Measurements from ENCODE around the gene DOK3.

DNA sequence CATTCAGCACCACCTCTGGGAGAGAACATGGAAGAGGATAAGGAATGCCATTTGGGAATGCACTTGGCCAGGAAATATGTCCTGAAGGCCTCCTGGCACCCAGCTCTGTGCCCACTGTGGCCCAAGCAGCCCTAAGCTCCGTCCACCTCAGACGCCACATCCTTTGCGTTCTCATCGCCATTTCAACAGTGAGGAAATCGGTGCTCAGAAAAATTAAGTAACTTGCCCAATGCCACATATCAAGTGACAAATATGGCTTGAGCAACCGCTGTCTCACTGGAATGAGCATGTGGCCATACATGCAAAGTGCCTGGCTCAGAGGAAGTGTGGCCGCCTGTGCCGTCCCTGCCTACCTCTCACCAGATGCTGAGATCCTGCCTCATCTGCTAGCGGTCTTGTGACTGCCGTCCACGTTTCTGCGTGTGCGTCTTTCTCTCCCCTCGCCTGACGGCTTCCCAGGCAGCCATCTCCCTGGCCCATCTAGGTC is 984 bp upstream of the DOK3 start:
- TF ChIP-seq, protein P1, sequence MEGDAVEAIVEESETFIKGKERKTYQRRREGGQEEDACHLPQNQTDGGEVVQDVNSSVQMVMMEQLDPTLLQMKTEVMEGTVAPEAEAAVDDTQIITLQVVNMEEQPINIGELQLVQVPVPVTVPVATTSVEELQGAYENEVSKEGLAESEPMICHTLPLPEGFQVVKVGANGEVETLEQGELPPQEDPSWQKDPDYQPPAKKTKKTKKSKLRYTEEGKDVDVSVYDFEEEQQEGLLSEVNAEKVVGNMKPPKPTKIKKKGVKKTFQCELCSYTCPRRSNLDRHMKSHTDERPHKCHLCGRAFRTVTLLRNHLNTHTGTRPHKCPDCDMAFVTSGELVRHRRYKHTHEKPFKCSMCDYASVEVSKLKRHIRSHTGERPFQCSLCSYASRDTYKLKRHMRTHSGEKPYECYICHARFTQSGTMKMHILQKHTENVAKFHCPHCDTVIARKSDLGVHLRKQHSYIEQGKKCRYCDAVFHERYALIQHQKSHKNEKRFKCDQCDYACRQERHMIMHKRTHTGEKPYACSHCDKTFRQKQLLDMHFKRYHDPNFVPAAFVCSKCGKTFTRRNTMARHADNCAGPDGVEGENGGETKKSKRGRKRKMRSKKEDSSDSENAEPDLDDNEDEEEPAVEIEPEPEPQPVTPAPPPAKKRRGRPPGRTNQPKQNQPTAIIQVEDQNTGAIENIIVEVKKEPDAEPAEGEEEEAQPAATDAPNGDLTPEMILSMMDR (IDR thresholded peaks at IDR 0.05), result no peak
- no peak for TF ChIP-seq EP300 (IDR thresholded peaks at IDR 0.05)
